ENCODE results near the gene RERE. TPM values are rescaled to one million over a fixed set of nuclear protein-coding genes. Genes with fewer than 3 reads are reported as not detected.

Gene RERE
- polyA plus RNA-seq, 1 of the 3 experiments (the other 2 are of a cell fraction) = 8.1 TPM

GRCh38 chr1:8554956-8555534 is 262.4 kb downstream of the RERE start:
- CTCF ChIA-PET = interaction anchor here (1.0 to 3.3 kb wide), 6 partner anchors 15 to 293 kb away, joined by 3 to 10 read pairs (median 4); no protein-coding TSS in a partner anchor
- Histone ChIP-seq H3K9ac (no peak overlapping the region), H3K27me3 (ENCODE audit: insufficient read depth) (no peaks in the 10 kb centered on the region), H3K9me2 (no peaks in the 10 kb centered on the region), H3K4me2 (no peak overlapping the region; the same call in 1 of the 2 replicates), H3K4me1 (ENCODE audit: control insufficient read depth in 1 of 2, insufficient read depth in 2 of 2, low read depth in 1 of 2, low read length in 1 of 2) (peaks cover 0 to 2% of the 10 kb centered on the region in 2 experiments; a peak in 3 of 4 replicates), H3K4me3 (ENCODE audit: low read depth in 2 of 2, low read length in 1 of 2) (no peak overlapping the region), H3K36me3 (replicated peaks in 1 of 2; ENCODE audit: control insufficient read depth in 1 of 2, insufficient read depth in 2 of 2, low read length in 1 of 2) (peaks cover 8 to 10% of the 10 kb centered on the region in 2 experiments), H4K20me1 (ENCODE audit: insufficient read depth) (no peaks in the 10 kb centered on the region), H3F3A (replicated peaks; ENCODE audit: insufficient read depth) (peaks cover 7% of the 10 kb centered on the region), H3K79me2 (ENCODE audit: insufficient read depth) (peaks cover 13% of the 10 kb centered on the region), H2AFZ (ENCODE audit: low read depth) (no peak overlapping the region), H3K9me3 (no peaks in the 10 kb centered on the region), H3K27ac (ENCODE audit: low read depth in 2 of 2, low read length in 1 of 2) (peak overlapping the region; percentile 24 to 59; a peak in 2 of 4 replicates)
- DNase-seq = no peak
- POLR2A ChIA-PET = no interaction called here
- WGBS (ENCODE audit: low lambda C conversion rate) = 84% methylated on average over 2 of the region's 2 CpGs
- TF ChIP-seq NFIC (IDR thresholded peaks at IDR 0.05; ENCODE audit: borderline replicate concordance) (peak; percentile 16; the same call in 1 of the 2 replicates), GABPA (IDR thresholded peaks at IDR 0.05; ENCODE audit: low read depth) (no peak), SIN3A (IDR thresholded peaks at IDR 0.05; ENCODE audit: borderline replicate concordance, low read depth, low read length) (no peak), FOSL2 (IDR thresholded peaks at IDR 0.05; ENCODE audit: borderline replicate concordance, low read depth) (peak; percentile 30; the same call in 1 of the 2 replicates)
- TF ChIP-seq, protein P1, sequence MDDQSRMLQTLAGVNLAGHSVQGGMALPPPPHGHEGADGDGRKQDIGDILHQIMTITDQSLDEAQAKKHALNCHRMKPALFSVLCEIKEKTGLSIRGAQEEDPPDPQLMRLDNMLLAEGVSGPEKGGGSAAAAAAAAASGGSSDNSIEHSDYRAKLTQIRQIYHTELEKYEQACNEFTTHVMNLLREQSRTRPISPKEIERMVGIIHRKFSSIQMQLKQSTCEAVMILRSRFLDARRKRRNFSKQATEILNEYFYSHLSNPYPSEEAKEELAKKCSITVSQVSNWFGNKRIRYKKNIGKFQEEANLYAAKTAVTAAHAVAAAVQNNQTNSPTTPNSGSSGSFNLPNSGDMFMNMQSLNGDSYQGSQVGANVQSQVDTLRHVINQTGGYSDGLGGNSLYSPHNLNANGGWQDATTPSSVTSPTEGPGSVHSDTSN (IDR thresholded peaks at IDR 0.05) = peak; percentile 9; the same call in 1 of the 2 replicates
- TF ChIP-seq, protein P2, sequence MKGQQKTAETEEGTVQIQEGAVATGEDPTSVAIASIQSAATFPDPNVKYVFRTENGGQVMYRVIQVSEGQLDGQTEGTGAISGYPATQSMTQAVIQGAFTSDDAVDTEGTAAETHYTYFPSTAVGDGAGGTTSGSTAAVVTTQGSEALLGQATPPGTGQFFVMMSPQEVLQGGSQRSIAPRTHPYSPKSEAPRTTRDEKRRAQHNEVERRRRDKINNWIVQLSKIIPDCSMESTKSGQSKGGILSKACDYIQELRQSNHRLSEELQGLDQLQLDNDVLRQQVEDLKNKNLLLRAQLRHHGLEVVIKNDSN (IDR thresholded peaks at IDR 0.05; ENCODE audit: borderline replicate concordance, low read depth) = peak; percentile 71; the same call in 1 of the 2 replicates

GRCh38 chr1:8552820-8553397 is 264.5 kb downstream of the RERE start:
- Histone ChIP-seq H3K4me2 (no peak overlapping the region), H3K79me2 (ENCODE audit: insufficient read depth) (peaks cover 13% of the 10 kb centered on the region), H3F3A (replicated peaks; ENCODE audit: insufficient read depth) (peaks cover 7% of the 10 kb centered on the region), H3K27ac (ENCODE audit: low read depth in 2 of 2, low read length in 1 of 2) (no peak overlapping the region), H2AFZ (ENCODE audit: low read depth) (no peak overlapping the region), H3K4me1 (ENCODE audit: control insufficient read depth in 1 of 2, insufficient read depth in 2 of 2, low read depth in 1 of 2, low read length in 1 of 2) (peaks cover 0 to 2% of the 10 kb centered on the region in 2 experiments; a peak in 2 of 4 replicates), H3K4me3 (ENCODE audit: low read depth in 2 of 2, low read length in 1 of 2) (no peak overlapping the region), H3K36me3 (replicated peaks in 1 of 2; ENCODE audit: control insufficient read depth in 1 of 2, insufficient read depth in 2 of 2, low read length in 1 of 2) (peaks cover 8 to 10% of the 10 kb centered on the region in 2 experiments), H3K9me3 (no peaks in the 10 kb centered on the region), H3K9me2 (no peaks in the 10 kb centered on the region), H3K27me3 (ENCODE audit: insufficient read depth) (no peaks in the 10 kb centered on the region), H4K20me1 (ENCODE audit: insufficient read depth) (no peaks in the 10 kb centered on the region), H3K9ac (no peak overlapping the region)
- POLR2A ChIA-PET = no interaction called here
- no peak for DNase-seq
- CTCF ChIA-PET = interaction anchor here (1.2 to 5.9 kb wide), 6 partner anchors 8 to 173 kb away, joined by 3 to 30 read pairs (median 7); no protein-coding TSS in a partner anchor
- WGBS (ENCODE audit: low lambda C conversion rate) = 97% methylated on average over 16 of the region's 21 CpGs
- TF ChIP-seq POLR2AphosphoS5 (IDR thresholded peaks at IDR 0.05; ENCODE audit: low read depth, low read length) (no peak), ELF1 (IDR thresholded peaks at IDR 0.05) (no peak), SIN3A (IDR thresholded peaks at IDR 0.05; ENCODE audit: borderline replicate concordance, low read depth, low read length) (no peak), EZH2phosphoT487 (IDR thresholded peaks at IDR 0.05; ENCODE audit: borderline replicate concordance, low read depth) (no peak), MXI1 (IDR thresholded peaks at IDR 0.05; ENCODE audit: low read depth, low read length) (no peak), RCOR1 (IDR thresholded peaks at IDR 0.05; ENCODE audit: low read length) (no peak), TCF12 (IDR thresholded peaks at IDR 0.05) (no peak), JUND (IDR thresholded peaks at IDR 0.05) (no peak), RAD21 (IDR thresholded peaks at IDR 0.05; ENCODE audit: low read length) (no peak), FOSL2 (IDR thresholded peaks at IDR 0.05; ENCODE audit: borderline replicate concordance, low read depth) (no peak), RXRA (IDR thresholded peaks at IDR 0.05; ENCODE audit: borderline replicate concordance, low read depth) (no peak), GABPA (IDR thresholded peaks at IDR 0.05; ENCODE audit: low read depth) (no peak), NFIC (IDR thresholded peaks at IDR 0.05; ENCODE audit: borderline replicate concordance) (no peak), NRF1 (IDR thresholded peaks at IDR 0.05; ENCODE audit: low read depth, low read length) (no peak), SMC3 (IDR thresholded peaks at IDR 0.05; ENCODE audit: low read depth, low read length) (no peak), FOXJ3 (CRISPR knock-in tag; IDR thresholded peaks at IDR 0.05) (no peak)
- TF ChIP-seq, protein P3, sequence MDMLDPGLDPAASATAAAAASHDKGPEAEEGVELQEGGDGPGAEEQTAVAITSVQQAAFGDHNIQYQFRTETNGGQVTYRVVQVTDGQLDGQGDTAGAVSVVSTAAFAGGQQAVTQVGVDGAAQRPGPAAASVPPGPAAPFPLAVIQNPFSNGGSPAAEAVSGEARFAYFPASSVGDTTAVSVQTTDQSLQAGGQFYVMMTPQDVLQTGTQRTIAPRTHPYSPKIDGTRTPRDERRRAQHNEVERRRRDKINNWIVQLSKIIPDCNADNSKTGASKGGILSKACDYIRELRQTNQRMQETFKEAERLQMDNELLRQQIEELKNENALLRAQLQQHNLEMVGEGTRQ (IDR thresholded peaks at IDR 0.05; ENCODE audit: borderline replicate concordance, low read depth, low read length) = no peak
- TF ChIP-seq, protein P4, sequence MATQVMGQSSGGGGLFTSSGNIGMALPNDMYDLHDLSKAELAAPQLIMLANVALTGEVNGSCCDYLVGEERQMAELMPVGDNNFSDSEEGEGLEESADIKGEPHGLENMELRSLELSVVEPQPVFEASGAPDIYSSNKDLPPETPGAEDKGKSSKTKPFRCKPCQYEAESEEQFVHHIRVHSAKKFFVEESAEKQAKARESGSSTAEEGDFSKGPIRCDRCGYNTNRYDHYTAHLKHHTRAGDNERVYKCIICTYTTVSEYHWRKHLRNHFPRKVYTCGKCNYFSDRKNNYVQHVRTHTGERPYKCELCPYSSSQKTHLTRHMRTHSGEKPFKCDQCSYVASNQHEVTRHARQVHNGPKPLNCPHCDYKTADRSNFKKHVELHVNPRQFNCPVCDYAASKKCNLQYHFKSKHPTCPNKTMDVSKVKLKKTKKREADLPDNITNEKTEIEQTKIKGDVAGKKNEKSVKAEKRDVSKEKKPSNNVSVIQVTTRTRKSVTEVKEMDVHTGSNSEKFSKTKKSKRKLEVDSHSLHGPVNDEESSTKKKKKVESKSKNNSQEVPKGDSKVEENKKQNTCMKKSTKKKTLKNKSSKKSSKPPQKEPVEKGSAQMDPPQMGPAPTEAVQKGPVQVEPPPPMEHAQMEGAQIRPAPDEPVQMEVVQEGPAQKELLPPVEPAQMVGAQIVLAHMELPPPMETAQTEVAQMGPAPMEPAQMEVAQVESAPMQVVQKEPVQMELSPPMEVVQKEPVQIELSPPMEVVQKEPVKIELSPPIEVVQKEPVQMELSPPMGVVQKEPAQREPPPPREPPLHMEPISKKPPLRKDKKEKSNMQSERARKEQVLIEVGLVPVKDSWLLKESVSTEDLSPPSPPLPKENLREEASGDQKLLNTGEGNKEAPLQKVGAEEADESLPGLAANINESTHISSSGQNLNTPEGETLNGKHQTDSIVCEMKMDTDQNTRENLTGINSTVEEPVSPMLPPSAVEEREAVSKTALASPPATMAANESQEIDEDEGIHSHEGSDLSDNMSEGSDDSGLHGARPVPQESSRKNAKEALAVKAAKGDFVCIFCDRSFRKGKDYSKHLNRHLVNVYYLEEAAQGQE (IDR thresholded peaks at IDR 0.05; ENCODE audit: low read depth, low read length) = no peak

Data from SK-N-SH (cell line).